ENCODE measurements around the gene REPIN1. TPM values are rescaled to one million over a fixed set of nuclear protein-coding genes. Genes with fewer than 3 reads are reported as not detected.

The REPIN1 gene
- total RNA-seq, 1 experiment from 2014 or later: 86.1 TPM

- in situ Hi-C loops (cut with HindIII; ENCODE audit: low pct_unique_long_range_greater_than_20kb, low sequenced_read_pairs): no loop called here
- DNase-seq (ENCODE audit: low read depth): no peak
Measured at GRCh38 chr7:150399421-150400007, 30.9 kb downstream of the REPIN1 start.

GRCh38 chr7:150400008-150400787 lies 31.6 kb downstream of the REPIN1 start:
- in situ Hi-C loops (cut with HindIII; ENCODE audit: low pct_unique_long_range_greater_than_20kb, low sequenced_read_pairs): no loop called here
- peak; percentile 96 for DNase-seq (ENCODE audit: low read depth)

- in situ Hi-C loops (cut with HindIII; ENCODE audit: low pct_unique_long_range_greater_than_20kb, low sequenced_read_pairs): no loop called here
- DNase-seq (ENCODE audit: low read depth): no peak
Measured at GRCh38 chr7:150400788-150401423, 32.3 kb downstream of the REPIN1 start.

GRCh38 chr7:150401424-150401790 lies 32.8 kb downstream of the REPIN1 start:
- no peak for DNase-seq (ENCODE audit: low read depth)
- in situ Hi-C loops (cut with HindIII; ENCODE audit: low pct_unique_long_range_greater_than_20kb, low sequenced_read_pairs): no loop called here

DNA sequence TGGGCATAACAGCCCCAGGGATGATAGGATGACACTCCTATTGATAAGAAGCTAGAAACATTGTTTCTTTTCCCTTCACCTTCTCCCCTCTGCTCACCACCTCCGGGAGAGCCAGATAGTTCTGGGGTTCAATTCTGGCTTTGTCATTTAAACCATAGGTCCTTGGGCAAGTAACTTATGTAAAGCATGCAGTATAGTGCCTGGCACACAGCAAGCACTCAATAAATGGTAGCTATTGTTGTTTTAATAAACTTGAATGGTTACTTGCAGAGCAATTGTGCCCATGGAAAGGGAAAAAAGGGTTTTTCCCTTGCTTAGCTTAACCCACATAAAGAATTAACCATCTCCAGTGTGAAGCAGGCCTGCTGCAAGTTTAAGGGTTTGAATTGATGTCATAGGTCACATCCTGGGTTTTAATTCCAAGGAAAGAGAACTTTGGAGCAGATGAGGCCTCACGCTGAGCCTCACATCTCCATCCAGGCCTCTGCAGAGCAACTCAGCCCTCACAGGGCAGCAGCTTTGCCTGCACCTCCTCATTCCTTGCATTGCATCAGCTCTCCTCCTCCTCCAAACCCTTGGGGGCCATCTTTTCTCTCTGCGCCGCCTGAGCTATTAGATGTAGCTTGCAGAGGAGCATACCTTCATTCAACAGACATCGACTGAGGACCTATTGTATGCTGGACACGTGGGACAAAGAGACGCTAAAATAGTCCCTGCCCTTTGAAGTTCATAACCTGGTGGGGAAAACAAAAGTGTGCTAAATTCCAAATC lies 33.4 kb downstream of the REPIN1 start:
- in situ Hi-C loops (cut with HindIII; ENCODE audit: low pct_unique_long_range_greater_than_20kb, low sequenced_read_pairs): no loop called here
- DNase-seq (ENCODE audit: low read depth): no peak

- DNase-seq (ENCODE audit: low read depth): no peak
- in situ Hi-C loops (cut with HindIII; ENCODE audit: low pct_unique_long_range_greater_than_20kb, low sequenced_read_pairs): no loop called here
Measured at GRCh38 chr7:150402671-150403321, 34.2 kb downstream of the REPIN1 start.

DNA sequence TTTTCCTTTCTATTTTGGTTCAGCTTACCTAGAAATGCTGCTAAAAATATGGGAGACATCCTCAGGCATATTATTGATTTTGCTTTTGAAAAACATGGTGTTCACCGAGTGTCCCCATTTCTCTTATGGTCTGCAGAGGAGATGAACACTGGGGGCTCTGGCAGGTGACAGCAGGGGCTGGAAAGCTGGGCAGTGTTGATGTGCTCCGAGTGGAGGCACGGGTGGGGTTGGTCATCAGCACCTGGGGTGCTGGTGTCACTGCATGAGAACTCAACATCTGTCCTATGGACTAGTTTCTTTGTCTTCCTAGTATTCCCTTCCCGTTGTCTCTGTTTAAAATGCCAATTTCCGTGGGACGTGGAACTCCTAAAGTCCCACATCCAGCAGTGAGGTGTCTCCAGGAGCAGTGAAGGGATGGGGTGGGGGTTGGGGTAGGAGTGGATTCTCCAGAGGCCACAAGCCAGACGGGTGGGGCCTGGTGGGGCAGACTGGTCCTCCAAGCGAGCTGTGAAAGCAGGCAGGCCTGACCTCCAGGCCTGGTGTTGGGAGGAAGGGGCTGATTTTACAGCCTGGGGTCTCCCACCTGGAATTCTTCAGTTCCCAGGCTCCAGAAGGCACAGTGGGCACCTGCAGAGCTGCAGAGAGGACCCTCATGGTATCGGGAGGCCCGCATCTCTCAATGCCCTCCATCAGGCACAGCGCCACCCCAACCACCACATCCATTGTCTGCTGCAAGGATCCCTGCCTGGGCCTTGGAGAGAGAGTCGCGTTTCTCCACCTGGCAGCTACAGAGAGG lies 35.0 kb downstream of the REPIN1 start:
- no peak for DNase-seq (ENCODE audit: low read depth)
- in situ Hi-C loops (cut with HindIII; ENCODE audit: low pct_unique_long_range_greater_than_20kb, low sequenced_read_pairs): no loop called here

GRCh38 chr7:150404172-150404804 lies 35.7 kb downstream of the REPIN1 start:
- DNase-seq (ENCODE audit: low read depth): no peak
- in situ Hi-C loops (cut with HindIII; ENCODE audit: low pct_unique_long_range_greater_than_20kb, low sequenced_read_pairs): no loop called here

DNA sequence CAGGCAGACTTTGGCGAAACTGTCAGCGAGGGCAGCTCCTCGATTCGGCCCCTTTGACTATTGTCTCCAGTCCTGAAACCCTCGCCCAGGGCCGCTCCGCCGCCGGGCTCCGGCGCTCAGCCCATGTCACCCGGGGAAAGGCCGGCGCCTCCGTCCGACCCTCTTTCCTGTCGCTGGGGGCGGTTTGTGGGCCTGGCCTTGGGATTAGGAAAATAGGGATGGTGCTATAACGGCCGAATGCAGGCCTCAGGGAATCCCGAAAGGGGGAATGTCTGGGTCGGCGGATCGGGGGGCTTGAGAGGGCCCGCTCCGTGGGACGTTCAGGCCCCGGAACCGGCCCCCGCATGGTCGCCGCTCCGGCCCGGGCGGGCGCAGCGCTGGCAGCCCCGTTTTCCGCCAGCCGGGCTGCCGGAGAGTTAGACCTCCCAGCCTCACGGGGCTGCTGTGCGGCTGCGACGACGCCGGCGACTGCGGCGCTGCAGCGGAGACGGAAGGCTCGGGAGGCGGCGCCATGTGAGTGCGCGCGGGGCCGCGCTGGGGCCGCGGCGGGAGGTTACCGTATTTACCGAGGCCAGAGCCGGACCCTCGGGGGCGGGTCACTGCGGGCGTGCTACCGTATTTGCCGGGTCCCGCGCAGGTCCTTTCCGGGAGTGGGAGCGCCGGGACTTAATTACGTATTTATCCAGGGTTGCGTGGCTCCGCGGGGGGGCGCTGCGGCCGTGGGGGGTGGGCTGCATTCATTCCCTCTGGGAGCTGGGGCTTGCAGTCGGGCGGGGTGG lies 36.4 kb downstream of the REPIN1 start:
- DNase-seq (ENCODE audit: low read depth): peak; percentile 80
- in situ Hi-C loops (cut with HindIII; ENCODE audit: low pct_unique_long_range_greater_than_20kb, low sequenced_read_pairs): no loop called here

DNA sequence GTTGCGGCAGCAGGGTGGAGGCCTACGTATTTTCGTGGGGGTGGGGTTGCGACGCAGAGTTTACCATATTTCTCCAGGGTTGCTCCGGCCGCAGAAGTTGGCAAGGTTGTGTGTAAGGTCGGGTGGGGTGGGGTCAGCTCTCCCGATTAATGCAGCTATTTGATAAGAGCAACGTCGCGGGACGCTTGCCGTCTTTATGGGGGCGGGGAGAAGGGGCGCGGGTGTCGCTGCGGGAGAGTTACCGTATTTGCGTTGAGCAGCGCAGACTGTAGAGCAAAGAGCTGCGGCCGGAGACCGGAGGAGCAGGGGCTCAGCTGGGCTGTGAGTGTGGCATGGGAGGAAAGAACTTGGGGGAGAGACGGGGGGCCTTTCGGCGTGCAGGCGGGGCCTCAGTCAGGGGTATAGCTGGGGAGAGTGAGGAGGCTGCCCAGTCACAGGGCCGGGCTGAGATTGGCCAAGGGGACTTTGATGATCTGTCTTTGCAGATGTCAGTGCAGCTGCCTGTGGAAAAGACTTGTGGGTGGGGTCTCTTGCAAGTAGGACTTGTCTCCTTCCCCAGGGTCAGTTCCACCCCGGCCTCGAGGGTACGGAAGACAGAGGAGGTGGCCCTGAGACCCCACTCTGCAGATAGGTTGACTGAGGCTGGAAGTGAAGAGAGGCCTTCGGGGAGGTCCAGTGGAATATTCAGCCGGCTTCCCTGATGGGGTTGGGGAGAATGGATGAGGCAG lies 37.1 kb downstream of the REPIN1 start:
- in situ Hi-C loops (cut with HindIII; ENCODE audit: low pct_unique_long_range_greater_than_20kb, low sequenced_read_pairs): no loop called here
- DNase-seq (ENCODE audit: low read depth): peak; percentile 62

- in situ Hi-C loops (cut with HindIII; ENCODE audit: low pct_unique_long_range_greater_than_20kb, low sequenced_read_pairs): no loop called here
- no peak for DNase-seq (ENCODE audit: low read depth)
Measured at GRCh38 chr7:150406312-150406566, 37.6 kb downstream of the REPIN1 start.

GRCh38 chr7:150406567-150407421 lies 38.2 kb downstream of the REPIN1 start:
- in situ Hi-C loops (cut with HindIII; ENCODE audit: low pct_unique_long_range_greater_than_20kb, low sequenced_read_pairs): no loop called here
- peak; percentile 69 for DNase-seq (ENCODE audit: low read depth)

DNA sequence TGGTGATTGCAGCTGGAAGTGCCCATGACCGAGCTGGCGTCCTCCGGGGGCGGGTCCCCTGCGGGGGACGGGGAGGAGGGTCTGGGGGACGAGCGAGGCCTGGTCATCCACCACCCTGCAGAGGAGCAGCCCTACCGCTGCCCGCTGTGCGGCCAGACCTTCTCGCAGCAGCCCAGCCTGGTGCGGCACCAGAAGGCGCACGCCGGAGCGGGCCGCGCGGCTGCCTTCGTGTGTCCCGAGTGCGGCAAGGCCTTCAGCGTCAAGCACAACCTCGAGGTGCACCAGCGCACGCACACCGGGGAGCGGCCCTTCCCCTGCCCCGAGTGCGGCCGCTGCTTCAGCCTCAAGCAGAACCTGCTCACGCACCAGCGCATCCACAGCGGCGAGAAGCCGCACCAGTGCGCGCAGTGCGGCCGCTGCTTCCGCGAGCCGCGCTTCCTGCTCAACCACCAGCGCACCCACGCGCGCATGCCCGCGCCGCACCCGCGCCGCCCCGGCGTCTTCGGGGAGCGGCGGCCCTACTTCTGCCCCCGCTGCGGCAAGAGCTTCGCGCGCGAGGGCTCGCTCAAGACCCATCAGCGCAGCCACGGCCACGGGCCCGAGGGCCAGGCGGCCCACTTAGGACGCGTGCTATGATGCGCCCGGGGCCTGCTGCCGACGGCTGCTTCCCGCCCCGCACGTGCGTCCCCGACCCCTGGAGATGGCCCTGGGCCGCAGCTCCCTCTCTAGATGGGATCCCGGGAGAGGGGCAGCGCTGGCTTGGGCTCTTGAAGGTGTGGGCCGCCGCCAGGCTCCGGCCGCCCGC lies 39.2 kb downstream of the REPIN1 start:
- in situ Hi-C loops (cut with HindIII; ENCODE audit: low pct_unique_long_range_greater_than_20kb, low sequenced_read_pairs): no loop called here

GRCh38 chr7:150408393-150409299 lies 40.0 kb downstream of the REPIN1 start:
- in situ Hi-C loops (cut with HindIII; ENCODE audit: low pct_unique_long_range_greater_than_20kb, low sequenced_read_pairs): no loop called here
- DNase-seq (ENCODE audit: low read depth): no peak

More for the DNA sequence above, 39.2 kb downstream of the REPIN1 start:
- DNase-seq (ENCODE audit: low read depth): no peak

Measured in Caki2 (cell line).